Keratinocyte (primary cell): ENCODE results near the gene C5AR1. TPM values are rescaled to one million over a fixed set of nuclear protein-coding genes. Genes with fewer than 3 reads are reported as not detected.

Source experiments
- DNase-seq: peaks from one replicate; pipeline ENCODE4 v3.0.0-alpha.2; 2011; ENCODE audit warnings: low read depth, missing footprints, low spot score
- FAIRE-seq: peaks from 2 replicates; lab custom pipeline; 2011; peaks lifted over from hg19 to GRCh38; lab: Jason Lieb, UNC
- H2AFZ ChIP-seq: 2 replicates; pipeline ENCODE4 v1.6.0; 2012; ENCODE audit warnings: low read length, control low read depth, inconsistent platforms; ENCODE audit not compliant: control insufficient read depth
- H3K27ac ChIP-seq: 2 replicates; pipeline ENCODE4 v1.5.1; 2011; ENCODE audit warnings: low read length; ENCODE audit not compliant: control insufficient read depth, insufficient read depth
- H3K27me3 ChIP-seq: 3 replicates; pipeline ENCODE4 v1.6.0; 2011; ENCODE audit warnings: low read length; ENCODE audit not compliant: control insufficient read depth, insufficient read depth; ENCODE audit errors: extremely low read depth
- H3K36me3 ChIP-seq, 2 experiments: 2 replicates in 1 of 2; 3 replicates in 1 of 2; pipeline ENCODE4 v1.5.1; 2011; ENCODE audit warnings: low read length in 2 of 2, mild to moderate bottlenecking in 1 of 2; ENCODE audit not compliant: control insufficient read depth in 2 of 2, insufficient read depth in 2 of 2; ENCODE audit errors: extremely low read depth in 1 of 2
- H3K4me1 ChIP-seq: 3 replicates; pipeline ENCODE4 v1.5.1; 2011; ENCODE audit warnings: low read length; ENCODE audit not compliant: control insufficient read depth, insufficient read depth; ENCODE audit errors: extremely low read depth
- H3K4me2 ChIP-seq: 3 replicates; pipeline ENCODE4 v1.6.0; 2011; ENCODE audit warnings: low read depth, low read length; ENCODE audit not compliant: control insufficient read depth, insufficient read depth; ENCODE audit errors: extremely low read depth
- H3K4me3 ChIP-seq, 3 experiments: fragments of 200-600 bp in 1 of 3; sonication (generic) in 1 of 3; 2 replicates in 2 of 3; 3 replicates in 1 of 3; pipeline ENCODE4 v1.5.1; 2011 to 2016; ENCODE audit warnings: low read length in 3 of 3, mild to moderate bottlenecking in 3 of 3, control low read depth in 2 of 3, inconsistent platforms in 1 of 3, low read depth in 1 of 3, mixed read lengths in 1 of 3, mixed run types in 1 of 3, moderate library complexity in 1 of 3; ENCODE audit not compliant: control insufficient read depth in 2 of 3, insufficient read depth in 2 of 3; ENCODE audit errors: extremely low read depth in 1 of 3
- H3K79me2 ChIP-seq: 2 replicates; pipeline ENCODE4 v1.6.0; 2012; ENCODE audit warnings: low read length; ENCODE audit not compliant: control insufficient read depth, insufficient read depth
- H3K9ac ChIP-seq: 3 replicates; pipeline ENCODE4 v1.6.0; 2011; ENCODE audit warnings: low read length; ENCODE audit not compliant: control insufficient read depth, insufficient read depth; ENCODE audit errors: extremely low read depth
- H3K9me1 ChIP-seq: 3 replicates; pipeline ENCODE4 v1.6.0; 2011; ENCODE audit warnings: low read length; ENCODE audit not compliant: control insufficient read depth, insufficient read depth; ENCODE audit errors: extremely low read depth
- H3K9me3 ChIP-seq: 2 replicates; pipeline ENCODE4 v1.5.1; 2012; ENCODE audit warnings: low read depth, low read length; ENCODE audit not compliant: control insufficient read depth
- H4K20me1 ChIP-seq: 3 replicates; pipeline ENCODE4 v1.6.0; 2011; ENCODE audit warnings: low read length; ENCODE audit not compliant: control insufficient read depth, insufficient read depth; ENCODE audit errors: extremely low read depth
- EZH2 ChIP-seq: IDR thresholded peaks from one replicate; pipeline ENCODE4 v1.6.1; 2012; ENCODE audit warnings: inconsistent platforms, mild to moderate bottlenecking, low read length, moderate library complexity
- dilution Hi-C: fragments of 300-500 bp; cut with MboI; formaldehyde crosslinking; loops from one replicate; pipeline ENCODE4 v1.7.0; 2020; ENCODE audit warnings: low sequenced_read_pairs; ENCODE audit not compliant: extremely low pct_ligation_motif_present
- polyA plus RNA-seq, 5 experiments: library from polyadenylated mRNA; depleted of rRNA in 3 of 5; stranded (reverse) in 3 of 5; stranded (forward) in 1 of 5; unstranded in 1 of 5; fragments of >200 nt; gene quantifications; 1 replicate in 1 of 5; 2 replicates in 3 of 5; 3 replicates in 1 of 5; pipeline versions ENCODE4 v1.2.1 to v1.2.3, GENCODE V29; 2011 to 2012; ENCODE audit warnings: missing spikeins in 2 of 5, low read depth in 1 of 5, low replicate concordance in 1 of 5
- TF ChIP-seq, protein P1 (sequence below), 3 experiments: IDR thresholded peaks in 1 of 3; conservative IDR thresholded peaks in 1 of 3; optimal IDR thresholded peaks in 1 of 3; 2 replicates in 2 of 3; 3 replicates in 1 of 3; pipeline versions ENCODE3 to v1.5.1; 2011; ENCODE audit warnings: low read length in 3 of 3, mild to moderate bottlenecking in 3 of 3, moderate library complexity in 2 of 3, control low read depth in 1 of 3, inconsistent platforms in 1 of 3; ENCODE audit not compliant: insufficient read depth in 2 of 3; ENCODE audit errors: extremely low read depth in 1 of 3

Gene C5AR1
- polyA plus RNA-seq, 1 donor (not counting 4 experiments of a cell fraction or from before 2014, with no cell fraction given), result 0.42 TPM

DNA sequence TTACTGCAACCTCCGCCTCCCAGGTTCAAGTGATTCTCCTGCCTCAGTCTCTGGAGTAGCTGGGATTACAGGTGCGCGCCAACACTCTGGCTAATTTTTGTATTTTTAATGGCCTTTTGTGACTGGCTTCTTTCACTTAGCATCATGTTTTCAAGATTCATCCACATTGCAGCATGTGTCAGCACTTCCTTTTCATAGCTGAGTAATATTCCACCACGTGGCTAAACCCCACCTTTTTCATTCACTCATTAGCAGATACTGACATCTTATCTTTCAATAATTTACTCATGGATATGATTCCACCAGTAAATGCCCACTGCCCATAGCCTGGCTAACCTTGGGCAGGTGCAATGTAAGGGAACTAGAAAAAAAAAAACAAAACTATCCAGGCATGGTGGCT, 6.9 kb downstream of the C5AR1 start:
- H4K20me1 ChIP-seq, result no peaks in the 10 kb centered on the region
- H3K27ac ChIP-seq, result no peak overlapping the region
- no peak overlapping the region for H3K4me2 ChIP-seq
- H2AFZ ChIP-seq, result no peak overlapping the region
- H3K9me1 ChIP-seq, result no peaks in the 10 kb centered on the region
- dilution Hi-C loops, result no loop called here
- no peaks in the 10 kb centered on the region for H3K27me3 ChIP-seq
- DNase-seq (no peak), FAIRE-seq (no peak)
- no peak overlapping the region for H3K9ac ChIP-seq
- H3K9me3 ChIP-seq, result no peaks in the 10 kb centered on the region
- no peaks in the 10 kb centered on the region for H3K36me3 ChIP-seq
- no peaks in the 10 kb centered on the region for H3K79me2 ChIP-seq
- TF ChIP-seq EZH2, result no peak
- TF ChIP-seq, protein P1, sequence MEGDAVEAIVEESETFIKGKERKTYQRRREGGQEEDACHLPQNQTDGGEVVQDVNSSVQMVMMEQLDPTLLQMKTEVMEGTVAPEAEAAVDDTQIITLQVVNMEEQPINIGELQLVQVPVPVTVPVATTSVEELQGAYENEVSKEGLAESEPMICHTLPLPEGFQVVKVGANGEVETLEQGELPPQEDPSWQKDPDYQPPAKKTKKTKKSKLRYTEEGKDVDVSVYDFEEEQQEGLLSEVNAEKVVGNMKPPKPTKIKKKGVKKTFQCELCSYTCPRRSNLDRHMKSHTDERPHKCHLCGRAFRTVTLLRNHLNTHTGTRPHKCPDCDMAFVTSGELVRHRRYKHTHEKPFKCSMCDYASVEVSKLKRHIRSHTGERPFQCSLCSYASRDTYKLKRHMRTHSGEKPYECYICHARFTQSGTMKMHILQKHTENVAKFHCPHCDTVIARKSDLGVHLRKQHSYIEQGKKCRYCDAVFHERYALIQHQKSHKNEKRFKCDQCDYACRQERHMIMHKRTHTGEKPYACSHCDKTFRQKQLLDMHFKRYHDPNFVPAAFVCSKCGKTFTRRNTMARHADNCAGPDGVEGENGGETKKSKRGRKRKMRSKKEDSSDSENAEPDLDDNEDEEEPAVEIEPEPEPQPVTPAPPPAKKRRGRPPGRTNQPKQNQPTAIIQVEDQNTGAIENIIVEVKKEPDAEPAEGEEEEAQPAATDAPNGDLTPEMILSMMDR (optimal IDR thresholded peaks at IDR 0.05 in 1 of 3, IDR thresholded peaks at IDR 0.05 in 1 of 3, conservative IDR thresholded peaks at IDR 0.05 in 1 of 3; ENCODE audit: extremely low read depth in 1 of 3, insufficient read depth in 2 of 3, low read length in 3 of 3), result no peak
- peaks cover 3% of the 10 kb centered on the region for H3K4me1 ChIP-seq
- H3K4me3 ChIP-seq, result no peak overlapping the region

DNA sequence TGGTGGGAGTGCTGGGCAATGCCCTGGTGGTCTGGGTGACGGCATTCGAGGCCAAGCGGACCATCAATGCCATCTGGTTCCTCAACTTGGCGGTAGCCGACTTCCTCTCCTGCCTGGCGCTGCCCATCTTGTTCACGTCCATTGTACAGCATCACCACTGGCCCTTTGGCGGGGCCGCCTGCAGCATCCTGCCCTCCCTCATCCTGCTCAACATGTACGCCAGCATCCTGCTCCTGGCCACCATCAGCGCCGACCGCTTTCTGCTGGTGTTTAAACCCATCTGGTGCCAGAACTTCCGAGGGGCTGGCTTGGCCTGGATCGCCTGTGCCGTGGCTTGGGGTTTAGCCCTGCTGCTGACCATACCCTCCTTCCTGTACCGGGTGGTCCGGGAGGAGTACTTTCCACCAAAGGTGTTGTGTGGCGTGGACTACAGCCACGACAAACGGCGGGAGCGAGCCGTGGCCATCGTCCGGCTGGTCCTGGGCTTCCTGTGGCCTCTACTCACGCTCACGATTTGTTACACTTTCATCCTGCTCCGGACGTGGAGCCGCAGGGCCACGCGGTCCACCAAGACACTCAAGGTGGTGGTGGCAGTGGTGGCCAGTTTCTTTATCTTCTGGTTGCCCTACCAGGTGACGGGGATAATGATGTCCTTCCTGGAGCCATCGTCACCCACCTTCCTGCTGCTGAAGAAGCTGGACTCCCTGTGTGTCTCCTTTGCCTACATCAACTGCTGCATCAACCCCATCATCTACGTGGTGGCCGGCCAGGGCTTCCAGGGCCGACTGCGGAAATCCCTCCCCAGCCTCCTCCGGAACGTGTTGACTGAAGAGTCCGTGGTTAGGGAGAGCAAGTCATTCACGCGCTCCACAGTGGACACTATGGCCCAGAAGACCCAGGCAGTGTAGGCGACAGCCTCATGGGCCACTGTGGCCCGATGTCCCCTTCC, 10.5 kb downstream of the C5AR1 start:
- Histone ChIP-seq H3K9me1 (no peaks in the 10 kb centered on the region), H3K4me3 (no peak overlapping the region), H3K27me3 (no peaks in the 10 kb centered on the region), H3K27ac (no peak overlapping the region), H3K4me2 (no peak overlapping the region), H3K9ac (no peak overlapping the region), H4K20me1 (no peaks in the 10 kb centered on the region), H3K36me3 (no peaks in the 10 kb centered on the region), H3K79me2 (no peaks in the 10 kb centered on the region), H3K9me3 (no peaks in the 10 kb centered on the region), H2AFZ (no peak overlapping the region), H3K4me1 (peaks cover 3% of the 10 kb centered on the region)
- FAIRE-seq (no peak), DNase-seq (no peak)
- TF ChIP-seq, protein P1 (optimal IDR thresholded peaks at IDR 0.05 in 1 of 3, IDR thresholded peaks at IDR 0.05 in 1 of 3, conservative IDR thresholded peaks at IDR 0.05 in 1 of 3; ENCODE audit: extremely low read depth in 1 of 3, insufficient read depth in 2 of 3, low read length in 3 of 3), result no peak
- no peak for TF ChIP-seq EZH2
- dilution Hi-C loops, result no loop called here
